Heart right ventricle (tissue), 16 donors: Measurements from ENCODE around the gene CHN2. TPM values are rescaled to one million over a fixed set of nuclear protein-coding genes. Genes with fewer than 3 reads are reported as not detected.

ENCODE experiments used
- ATAC-seq, 8 donors: fragments of 200-7000 bp; cut with Tn5 transposase; one replicate each; pipeline ENCODE4 v1.9.1; 2020; ENCODE audit warnings: mild to moderate bottlenecking in 8 of 8, moderate library complexity in 8 of 8, moderate number of reproducible peaks in 1 of 8
- DNase-seq, 2 donors: peaks; one replicate each; pipeline ENCODE4 v3.0.0-alpha.2; 2020
- H3K27ac ChIP-seq, 10 donors: fragments of 200-600 bp; sonication (generic) in 2 of 10; one replicate each; pipeline versions ENCODE4 v1.5.0 to v1.8.0; 2020 to 2022; ENCODE audit warnings: mild to moderate bottlenecking in 3 of 10
- H3K27me3 ChIP-seq, 7 donors: fragments of 200-600 bp; one replicate each; pipeline ENCODE4 v1.8.0; 2021 to 2022; ENCODE audit warnings: mild to moderate bottlenecking in 2 of 7
- H3K36me3 ChIP-seq, 9 donors: fragments of 200-600 bp; sonication (generic) in 1 of 9; one replicate each; pipeline versions ENCODE4 v1.5.0 to v1.8.0; 2020 to 2022; ENCODE audit warnings: mild to moderate bottlenecking in 2 of 9
- H3K4me1 ChIP-seq, 9 donors: fragments of 200-600 bp; sonication (generic) in 1 of 9; one replicate each; pipeline versions ENCODE4 v1.5.0 to v1.8.0; 2020 to 2022; ENCODE audit warnings: mild to moderate bottlenecking in 4 of 9
- H3K4me3 ChIP-seq, 10 donors: fragments of 200-600 bp; sonication (generic) in 2 of 10; one replicate each; pipeline versions ENCODE4 v1.5.0 to v1.8.0; 2020 to 2022; ENCODE audit warnings: mild to moderate bottlenecking in 7 of 10, moderate library complexity in 2 of 10
- H3K9me3 ChIP-seq, 11 donors: fragments of 200-600 bp in 10 of 11; sonication (generic) in 2 of 11; one replicate each; pipeline versions ENCODE4 v1.5.0 to v1.8.0; 2013 to 2022; ENCODE audit warnings: mild to moderate bottlenecking in 2 of 11, control low read depth in 1 of 11, moderate library complexity in 1 of 11
- WGBS, 2 donors: extraction: QIAGEN DNeasy Blood & Tissue Kit; methylation state at CpG; one replicate each; pipeline ENCODE4 v1.1.7; 2013; ENCODE audit warnings: inconsistent platforms in 1 of 2; 5-methylcytosine and 5-hydroxymethylcytosine counted together
- intact Hi-C, 10 donors: fragments of 100-400 bp; cut with DNase I; formaldehyde crosslinking; loops; one replicate each; pipeline versions ENCODE4 v1.11.1 to v1.14.2; 2022
- polyA plus RNA-seq, 2 donors: library from polyadenylated mRNA; stranded (reverse); fragments of 200-250 nt; gene quantifications; one replicate each; pipeline ENCODE4 v1.2.3, GENCODE V29; 2013
- total RNA-seq, 10 donors: library from RNA; stranded (reverse); fragmentation: NEBNext Ultra II Directional in 3 of 10; extraction: Animal tissue kit (Norgen Biotek cat#: 25700) in 3 of 10; gene quantifications; one replicate each; pipeline versions ENCODE4 v1.2.1 to v1.2.4, GENCODE V29; 2021 to 2023
- TF ChIP-seq, protein P1 (sequence below), 9 donors: fragments of 200-600 bp; sonication (generic) in 2 of 9; IDR thresholded peaks; one replicate each; pipeline versions ENCODE4 v1.5.0 to v1.8.0; 2021 to 2022; ENCODE audit warnings: antibody characterized with exemption in 9 of 9, mild to moderate bottlenecking in 5 of 9, moderate library complexity in 1 of 9
- donor health status: Arrhythmogenic right ventricular cardiomyopathy.
- donor health status: ischemic (EF 13 %, LVEDD 7.1; RV severe dilation, severe dysfunction).
- donor health status: healthy with polysubstance abuse.
- donor health status: DM: no; HTN: yes; CAD: no.
- donor health status: DM: no; HTN: no; CAD: no.
- donor health status: ischemic (EF 25% LVEDD 6.9; RV normal size, moderate dysfunction).
- donor health status: ischemic (EF 25% LVEDD 5.7; RV mildly dilated, moderate dysfunction).
- donor health status: healthy.
- donor health status: DM: yes; HTN: yes; CAD: no.
- donor health status: Ischemic cardiomyopathy.
- donor health status: ischemic (EF 35%, LVEDD 5.7; RV mildly dilated, moderate dysfunction).
- donor health status: nonischemic (EF 11% LVEDD 7.7; RV severe dilation, severe dysfunction).
- donor health status: DM: yes; HTN: yes; CAD: no.
- donor health status: PGD.
- donor health status: ischemic (EF 29% LVEDD 5.4; RV normal size, mild dysfunction).
- donor health status: nonischemic (EF 23%, LVEDD 6.1; RV moderate dilation, normal function).

CHN2 gene
- total and polyA plus RNA-seq, 12 donors, result 5.9 to 54.9 (median 22.6) TPM

DNA sequence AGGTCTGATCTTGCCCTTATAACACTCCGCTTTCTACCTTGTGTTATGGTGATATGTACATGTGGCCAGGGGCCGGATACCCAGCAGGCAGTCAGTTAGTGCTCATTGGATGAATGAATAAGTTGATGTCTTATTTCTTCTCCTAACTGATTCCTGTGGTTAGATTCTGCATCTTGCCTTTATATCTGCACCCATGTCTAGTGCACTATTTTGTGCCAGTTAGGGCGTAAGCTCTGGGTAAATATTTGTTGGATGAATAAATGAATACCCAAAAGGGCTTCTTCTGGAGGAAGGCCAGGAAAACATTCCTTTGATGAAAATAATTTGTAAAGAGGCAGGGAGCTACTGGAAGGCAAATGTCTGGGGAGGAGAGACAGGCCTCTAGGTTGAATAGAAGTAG, 148.2 kb downstream of the CHN2 start:
- H3K4me3 ChIP-seq, result no peak overlapping the region
- H3K27me3 ChIP-seq, result no peaks in the 10 kb centered on the region
- no peak for DNase-seq
- H3K4me1 ChIP-seq, result peaks cover 0 to 24% (median 9%) of the 10 kb centered on the region in 9 donors
- H3K27ac ChIP-seq, result no peak overlapping the region
- 88 to 89% methylated on average over 3 of the region's 3 CpGs for WGBS, 2 donors
- TF ChIP-seq, protein P1, sequence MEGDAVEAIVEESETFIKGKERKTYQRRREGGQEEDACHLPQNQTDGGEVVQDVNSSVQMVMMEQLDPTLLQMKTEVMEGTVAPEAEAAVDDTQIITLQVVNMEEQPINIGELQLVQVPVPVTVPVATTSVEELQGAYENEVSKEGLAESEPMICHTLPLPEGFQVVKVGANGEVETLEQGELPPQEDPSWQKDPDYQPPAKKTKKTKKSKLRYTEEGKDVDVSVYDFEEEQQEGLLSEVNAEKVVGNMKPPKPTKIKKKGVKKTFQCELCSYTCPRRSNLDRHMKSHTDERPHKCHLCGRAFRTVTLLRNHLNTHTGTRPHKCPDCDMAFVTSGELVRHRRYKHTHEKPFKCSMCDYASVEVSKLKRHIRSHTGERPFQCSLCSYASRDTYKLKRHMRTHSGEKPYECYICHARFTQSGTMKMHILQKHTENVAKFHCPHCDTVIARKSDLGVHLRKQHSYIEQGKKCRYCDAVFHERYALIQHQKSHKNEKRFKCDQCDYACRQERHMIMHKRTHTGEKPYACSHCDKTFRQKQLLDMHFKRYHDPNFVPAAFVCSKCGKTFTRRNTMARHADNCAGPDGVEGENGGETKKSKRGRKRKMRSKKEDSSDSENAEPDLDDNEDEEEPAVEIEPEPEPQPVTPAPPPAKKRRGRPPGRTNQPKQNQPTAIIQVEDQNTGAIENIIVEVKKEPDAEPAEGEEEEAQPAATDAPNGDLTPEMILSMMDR (IDR thresholded peaks at IDR 0.05), result no peak
- H3K9me3 ChIP-seq, result no peaks in the 10 kb centered on the region
- ATAC-seq, result no peak
- intact Hi-C loops, result loop anchor here in 2 of 10 donors (10.0 kb wide), 3 partner anchors 148 to 228 kb away; partner anchors contain the start of gene CHN2 (in 1 of the 2)
- H3K36me3 ChIP-seq, result no peaks in the 10 kb centered on the region

DNA sequence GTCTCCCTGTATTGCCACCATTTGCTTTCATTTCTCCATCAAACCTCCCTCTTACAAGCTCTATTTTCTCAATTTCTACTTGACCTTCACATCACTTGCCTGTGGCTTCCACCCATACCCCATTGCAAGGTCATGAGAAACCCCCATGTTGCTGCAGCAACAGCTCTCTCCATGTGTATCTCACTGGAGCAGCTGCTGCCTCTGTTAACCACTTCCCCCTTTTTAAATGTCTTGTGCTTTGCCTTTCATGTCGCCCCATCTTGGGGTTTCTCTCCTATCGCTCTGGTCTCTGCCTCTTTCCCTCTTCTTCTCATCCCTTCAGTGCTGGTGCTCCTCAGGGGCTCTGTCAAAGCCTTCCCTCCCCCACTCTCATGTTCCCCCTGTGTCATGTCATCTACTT, 148.8 kb downstream of the CHN2 start:
- Histone ChIP-seq H3K4me3 (no peak overlapping the region), H3K27ac (no peak overlapping the region), H3K36me3 (no peaks in the 10 kb centered on the region), H3K4me1 (peaks cover 0 to 19% (median 3%) of the 10 kb centered on the region in 9 donors), H3K9me3 (no peaks in the 10 kb centered on the region), H3K27me3 (no peaks in the 10 kb centered on the region)
- no peak for DNase-seq
- WGBS, 2 donors, result 92 to 94% methylated on average over 2 of the region's 2 CpGs
- ATAC-seq, result peak in 3 of 8 donors; percentile 20 to 38 (median 24)
- TF ChIP-seq, protein P1 (IDR thresholded peaks at IDR 0.05), result no peak
- intact Hi-C loops, result loop anchor here in 2 of 10 donors (10.0 kb wide), 3 partner anchors 149 to 229 kb away; partner anchors contain the start of gene CHN2 (in 1 of the 2)

DNA sequence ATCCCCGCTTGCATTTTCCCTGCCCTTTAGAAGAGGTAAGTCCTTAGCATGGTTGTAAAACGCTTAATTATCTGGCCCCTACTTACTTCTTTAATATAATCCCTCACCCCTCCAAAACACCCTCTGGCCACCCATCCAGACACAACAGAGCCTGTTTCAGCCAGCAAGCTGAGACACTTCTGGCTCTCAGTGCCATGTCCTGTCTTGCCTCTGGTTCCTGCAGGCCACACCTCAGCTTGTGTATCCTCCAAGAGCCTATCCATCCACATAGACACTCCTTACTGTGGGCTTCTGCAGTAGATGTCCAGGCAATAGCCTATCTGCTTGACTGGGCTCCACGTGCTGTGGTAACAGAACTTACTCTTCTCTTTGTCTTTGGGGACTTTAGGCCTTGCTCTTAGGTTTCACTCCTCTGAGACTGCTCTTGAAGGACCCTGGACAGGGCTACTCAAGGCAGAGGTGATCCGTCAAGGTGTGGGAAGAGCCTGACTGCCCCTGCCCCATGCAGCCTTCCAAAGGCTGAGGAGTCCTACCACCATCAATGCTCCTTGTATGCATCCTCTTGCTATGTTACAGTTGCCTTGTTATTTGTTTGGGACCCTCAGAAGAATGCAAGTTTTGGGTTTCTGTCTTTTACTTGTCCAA, 149.9 kb downstream of the CHN2 start:
- TF ChIP-seq, protein P1 (IDR thresholded peaks at IDR 0.05), result no peak
- DNase-seq, result no peak
- no peak overlapping the region for H3K27ac ChIP-seq
- WGBS, 2 donors, result 97 to 98% methylated on average over 4 of the region's 4 CpGs
- intact Hi-C loops, result loop anchor here in 4 of 10 donors (2.0 to 10.0 kb wide), 4 partner anchors 150 to 230 kb away; partner anchors contain the start of gene CHN2 (in 1 of the 4)
- no peaks in the 10 kb centered on the region for H3K9me3 ChIP-seq
- H3K27me3 ChIP-seq, result no peaks in the 10 kb centered on the region
- no peaks in the 10 kb centered on the region for H3K36me3 ChIP-seq
- H3K4me3 ChIP-seq, result no peak overlapping the region
- H3K4me1 ChIP-seq, result peaks cover 0 to 25% (median 0%) of the 10 kb centered on the region in 9 donors
- no peak for ATAC-seq

DNA sequence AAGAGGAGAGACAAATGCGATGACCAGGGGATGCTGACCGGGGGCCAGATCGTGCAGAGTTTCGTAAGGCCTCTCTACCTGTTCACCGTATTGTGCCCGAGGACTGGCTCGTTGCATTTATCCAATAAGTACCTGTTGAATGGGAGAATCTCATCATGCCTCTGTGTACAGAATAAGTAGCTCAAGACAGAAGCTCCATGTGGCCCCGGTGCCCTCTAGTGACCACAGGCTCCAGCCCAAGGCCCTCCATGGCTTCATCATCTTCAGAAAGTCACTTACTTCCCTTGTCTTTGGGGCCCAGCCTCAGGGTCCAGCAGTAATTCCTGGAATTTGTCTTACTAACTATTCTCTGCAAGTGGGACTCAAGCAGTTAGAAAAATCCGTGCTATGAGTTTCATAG, 151.0 kb downstream of the CHN2 start:
- no peaks in the 10 kb centered on the region for H3K9me3 ChIP-seq
- 79 to 83% methylated on average over 9 of the region's 9 CpGs for WGBS, 2 donors
- no peak overlapping the region for H3K4me3 ChIP-seq
- no peaks in the 10 kb centered on the region for H3K36me3 ChIP-seq
- H3K4me1 ChIP-seq, result peaks cover 0 to 25% (median 0%) of the 10 kb centered on the region in 9 donors
- TF ChIP-seq, protein P1 (IDR thresholded peaks at IDR 0.05), result peak; percentile 5 to 71 (median 60)
- H3K27me3 ChIP-seq, result no peaks in the 10 kb centered on the region
- intact Hi-C loops, result loop anchor here in 8 of 10 donors (2.0 to 10.0 kb wide), 6 partner anchors 151 to 231 kb away; partner anchors contain the start of gene CHN2 (in 5 of the 8)
- ATAC-seq, result peak in 7 of 8 donors; percentile 56 to 72 (median 67)
- no peak overlapping the region for H3K27ac ChIP-seq
- DNase-seq, result peak; percentile 38 to 41
